Peyer's patch (tissue), 4 donors: ENCODE results near the gene WIZ.

Experiments used
- POLR2A ChIP-seq, 2 donors: fragments of 450-650 bp; IDR thresholded peaks; one replicate each; pipeline ENCODE4 v1.5.1; 2017; ENCODE audit warnings: antibody characterized with exemption in 2 of 2, mild to moderate bottlenecking in 2 of 2, moderate library complexity in 2 of 2
- TF ChIP-seq, protein P1 (sequence below), 6 experiments: fragments of 450-650 bp in 4 of 6; fragments of 200-600 bp in 2 of 6; sonication (generic) in 1 of 6; IDR thresholded peaks; one replicate each; pipeline ENCODE4 v1.5.1; 2017 to 2019; ENCODE audit warnings: antibody characterized with exemption in 6 of 6, mild to moderate bottlenecking in 3 of 6, moderate library complexity in 1 of 6

DNA sequence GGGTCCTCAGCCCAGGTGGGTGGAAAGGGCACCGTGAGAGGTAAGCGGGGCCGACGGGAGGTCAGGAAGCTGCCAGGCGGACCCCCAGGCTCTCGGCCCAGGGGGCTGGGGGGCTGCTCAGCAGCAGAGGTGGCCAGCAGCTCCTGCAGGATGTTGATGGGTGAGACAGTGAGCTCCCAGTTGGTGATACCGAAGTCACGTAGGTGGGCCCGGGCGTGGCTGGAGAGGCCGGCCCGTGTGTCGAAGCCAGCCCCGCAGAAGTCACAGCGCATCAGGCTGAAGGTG lies 13.0 kb downstream of the WIZ start:
- TF ChIP-seq, protein P1, sequence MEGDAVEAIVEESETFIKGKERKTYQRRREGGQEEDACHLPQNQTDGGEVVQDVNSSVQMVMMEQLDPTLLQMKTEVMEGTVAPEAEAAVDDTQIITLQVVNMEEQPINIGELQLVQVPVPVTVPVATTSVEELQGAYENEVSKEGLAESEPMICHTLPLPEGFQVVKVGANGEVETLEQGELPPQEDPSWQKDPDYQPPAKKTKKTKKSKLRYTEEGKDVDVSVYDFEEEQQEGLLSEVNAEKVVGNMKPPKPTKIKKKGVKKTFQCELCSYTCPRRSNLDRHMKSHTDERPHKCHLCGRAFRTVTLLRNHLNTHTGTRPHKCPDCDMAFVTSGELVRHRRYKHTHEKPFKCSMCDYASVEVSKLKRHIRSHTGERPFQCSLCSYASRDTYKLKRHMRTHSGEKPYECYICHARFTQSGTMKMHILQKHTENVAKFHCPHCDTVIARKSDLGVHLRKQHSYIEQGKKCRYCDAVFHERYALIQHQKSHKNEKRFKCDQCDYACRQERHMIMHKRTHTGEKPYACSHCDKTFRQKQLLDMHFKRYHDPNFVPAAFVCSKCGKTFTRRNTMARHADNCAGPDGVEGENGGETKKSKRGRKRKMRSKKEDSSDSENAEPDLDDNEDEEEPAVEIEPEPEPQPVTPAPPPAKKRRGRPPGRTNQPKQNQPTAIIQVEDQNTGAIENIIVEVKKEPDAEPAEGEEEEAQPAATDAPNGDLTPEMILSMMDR (IDR thresholded peaks at IDR 0.05): no peak
- TF ChIP-seq POLR2A (IDR thresholded peaks at IDR 0.05): no peak
